WTC11 (cell line): ENCODE results near the gene KIRREL3.

Experiments
- ATF1 ChIP-seq: sonication (generic); formaldehyde crosslinking; IDR thresholded peaks from 2 replicates; pipeline ENCODE4 v1.8.1; 2023; ENCODE audit warnings: mild to moderate bottlenecking, moderate library complexity, missing genetic modification reagents
- ELF4 ChIP-seq: sonication (generic); formaldehyde crosslinking; IDR thresholded peaks from 2 replicates; pipeline ENCODE4 v1.8.1; 2022; ENCODE audit warnings: low read depth, mild to moderate bottlenecking, moderate library complexity, missing genetic modification reagents
- EMX1 ChIP-seq: fragments of 250-450 bp; sonication (Bioruptor Pico); IDR thresholded peaks from 2 replicates; pipeline ENCODE4 v1.8.0; 2021; ENCODE audit warnings: mild to moderate bottlenecking
- ESRRA ChIP-seq: sonication (generic); formaldehyde crosslinking; IDR thresholded peaks from 2 replicates; pipeline ENCODE4 v1.8.1; 2022; ENCODE audit warnings: mild to moderate bottlenecking, missing genetic modification reagents, borderline replicate concordance
- FOXP1 ChIP-seq: sonication (generic); formaldehyde crosslinking; IDR thresholded peaks from 2 replicates; pipeline ENCODE4 v1.8.0; 2022; ENCODE audit warnings: missing genetic modification reagents, mild to moderate bottlenecking, moderate library complexity, borderline replicate concordance
- GABPB1 ChIP-seq: sonication (generic); formaldehyde crosslinking; IDR thresholded peaks from 2 replicates; pipeline ENCODE4 v1.8.1; 2023; ENCODE audit warnings: mild to moderate bottlenecking, missing genetic modification reagents
- NFYB ChIP-seq: sonication (generic); formaldehyde crosslinking; conservative IDR thresholded peaks from 2 replicates; pipeline ENCODE4 v1.8.0; 2022; ENCODE audit warnings: low read depth, missing genetic modification reagents
- NR1H2 ChIP-seq: sonication (generic); formaldehyde crosslinking; IDR thresholded peaks from 2 replicates; pipeline ENCODE4 v1.9.0; 2021; ENCODE audit warnings: mild to moderate bottlenecking, moderate library complexity, missing genetic modification reagents
- SOX15 ChIP-seq: fragments of 250-450 bp; sonication (Bioruptor Pico); IDR thresholded peaks from 2 replicates; pipeline ENCODE4 v1.9.0; 2021; ENCODE audit warnings: mild to moderate bottlenecking
- SP1 ChIP-seq: sonication (generic); formaldehyde crosslinking; conservative IDR thresholded peaks from 2 replicates; pipeline ENCODE4 v1.8.1; 2022; ENCODE audit warnings: missing genetic modification reagents
- ZNF138 ChIP-seq: sonication (generic); formaldehyde crosslinking; conservative IDR thresholded peaks from 2 replicates; pipeline ENCODE4 v1.8.1; 2022; ENCODE audit warnings: mild to moderate bottlenecking, moderate library complexity, missing genetic modification reagents
- ZNF232 ChIP-seq: sonication (generic); formaldehyde crosslinking; IDR thresholded peaks from 2 replicates; pipeline ENCODE4 v1.8.0; 2022; ENCODE audit warnings: mild to moderate bottlenecking, missing genetic modification reagents
- ZNF423 ChIP-seq: fragments of 250-450 bp; sonication (Bioruptor Pico); IDR thresholded peaks from 2 replicates; pipeline ENCODE4 v2.1.2; 2022; ENCODE audit warnings: mild to moderate bottlenecking, moderate library complexity
- TF ChIP-seq, protein P1 (sequence below): fragments of 200-600 bp; IDR thresholded peaks from 2 replicates; pipeline ENCODE4 v1.8.0; 2022; ENCODE audit warnings: antibody characterized with exemption

DNA sequence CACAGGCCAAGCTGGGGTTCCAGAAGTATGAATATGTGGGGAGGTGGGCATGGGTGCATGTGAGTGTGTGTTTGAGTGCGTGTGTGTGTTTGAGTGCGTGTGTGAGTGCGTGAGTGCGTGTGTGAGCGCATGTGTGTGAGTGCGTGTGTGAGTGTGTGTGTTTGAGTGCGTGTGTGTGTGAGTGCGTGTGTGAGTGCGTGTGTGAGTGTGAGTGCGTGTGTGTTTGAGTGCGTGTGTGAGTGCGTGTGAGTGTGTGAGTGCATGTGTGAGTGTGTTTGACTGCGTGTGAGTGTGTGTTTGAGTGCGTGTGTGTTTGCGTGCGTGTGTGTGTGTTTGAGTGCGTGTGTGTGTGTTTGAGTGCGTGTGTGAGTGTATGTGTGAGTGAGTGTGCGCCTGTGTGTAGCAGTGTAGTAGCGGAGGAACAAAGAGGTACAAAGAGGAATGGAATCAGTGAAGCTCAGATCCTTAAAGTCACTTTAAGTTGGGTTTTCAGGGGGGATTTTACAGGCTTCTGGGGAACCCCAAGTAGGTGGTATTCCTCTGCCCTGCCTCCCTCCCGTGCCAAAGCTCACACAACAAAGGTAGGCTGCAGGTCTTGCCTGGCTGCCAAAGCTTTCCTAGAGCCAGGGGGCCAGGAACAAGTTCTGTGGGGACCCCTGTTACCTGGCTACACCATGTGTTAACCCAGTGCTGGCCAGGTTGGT is 137.1 kb downstream of the KIRREL3 start:
- TF ChIP-seq, protein P1, sequence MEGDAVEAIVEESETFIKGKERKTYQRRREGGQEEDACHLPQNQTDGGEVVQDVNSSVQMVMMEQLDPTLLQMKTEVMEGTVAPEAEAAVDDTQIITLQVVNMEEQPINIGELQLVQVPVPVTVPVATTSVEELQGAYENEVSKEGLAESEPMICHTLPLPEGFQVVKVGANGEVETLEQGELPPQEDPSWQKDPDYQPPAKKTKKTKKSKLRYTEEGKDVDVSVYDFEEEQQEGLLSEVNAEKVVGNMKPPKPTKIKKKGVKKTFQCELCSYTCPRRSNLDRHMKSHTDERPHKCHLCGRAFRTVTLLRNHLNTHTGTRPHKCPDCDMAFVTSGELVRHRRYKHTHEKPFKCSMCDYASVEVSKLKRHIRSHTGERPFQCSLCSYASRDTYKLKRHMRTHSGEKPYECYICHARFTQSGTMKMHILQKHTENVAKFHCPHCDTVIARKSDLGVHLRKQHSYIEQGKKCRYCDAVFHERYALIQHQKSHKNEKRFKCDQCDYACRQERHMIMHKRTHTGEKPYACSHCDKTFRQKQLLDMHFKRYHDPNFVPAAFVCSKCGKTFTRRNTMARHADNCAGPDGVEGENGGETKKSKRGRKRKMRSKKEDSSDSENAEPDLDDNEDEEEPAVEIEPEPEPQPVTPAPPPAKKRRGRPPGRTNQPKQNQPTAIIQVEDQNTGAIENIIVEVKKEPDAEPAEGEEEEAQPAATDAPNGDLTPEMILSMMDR, result no peak
- TF ChIP-seq NR1H2 (CRISPR knock-in tag) (no peak), GABPB1 (no peak), ELF4 (CRISPR knock-in tag) (no peak), SP1 (no peak), EMX1 (no peak), ESRRA (no peak), ZNF423 (CRISPR knock-in tag) (no peak), ZNF138 (no peak), NFYB (CRISPR knock-in tag) (no peak), FOXP1 (no peak), SOX15 (CRISPR knock-in tag) (no peak), ZNF232 (no peak), ATF1 (CRISPR knock-in tag) (no peak)
